PC-3 (cell line): Measurements from ENCODE around the gene RALB. TPM values are rescaled to one million over a fixed set of nuclear protein-coding genes. Genes with fewer than 3 reads are reported as not detected.

Source experiments
- ATAC-seq: fragments of 200-7000 bp; cut with Tn5 transposase; 2 replicates; pipeline ENCODE4 v1.9.1; 2020; ENCODE audit warnings: mild to moderate bottlenecking, moderate library complexity
- BruUV-seq: library from RNA; stranded (reverse); fragments of 400-500 nt; replicated peaks from 2 replicates; lab custom pipeline; 2021; lab: Mats Ljungman, UMichigan
- CTCF ChIA-PET: fragments of 300-600 bp; sonication (Branson Sonifier 250); formaldehyde crosslinking; loops from one replicate; lab custom pipeline; 2022; ENCODE audit warnings: antibody characterized with exemption; lab: Charles Lee
- POLR2A ChIA-PET: fragments of 300-600 bp; sonication (Branson Sonifier 250); formaldehyde crosslinking; loops from one replicate; lab custom pipeline; 2022; ENCODE audit warnings: antibody characterized with exemption; ENCODE audit not compliant: unreplicated experiment; lab: Charles Lee
- DNase-seq: peaks from one replicate; pipeline ENCODE4 v3.0.0-alpha.2; 2015
- H2AFZ ChIP-seq: fragments of 300-600 bp; sonication (generic); 2 replicates; pipeline ENCODE4 v1.6.0; 2016; ENCODE audit warnings: antibody characterized with exemption, low read length
- H3F3A ChIP-seq: fragments of 300-600 bp; sonication (generic); one replicate; pipeline ENCODE4 v1.6.0; 2017; ENCODE audit warnings: antibody characterized with exemption, low read length, control low read depth, mild to moderate bottlenecking; ENCODE audit not compliant: unreplicated experiment
- H3K27ac ChIP-seq: fragments of 300-600 bp; sonication (generic); 2 replicates; pipeline ENCODE4 v1.5.1; 2016; ENCODE audit warnings: mild to moderate bottlenecking, low read length
- H3K27me3 ChIP-seq: fragments of 300-600 bp; sonication (generic); 2 replicates; pipeline ENCODE4 v1.6.1; 2016; ENCODE audit warnings: low read length, mixed read lengths
- H3K36me3 ChIP-seq: fragments of 300-600 bp; sonication (generic); 2 replicates; pipeline ENCODE4 v1.6.1; 2016; ENCODE audit warnings: low read depth, mixed run types, low read length, mixed read lengths
- H3K4me1 ChIP-seq: fragments of 300-600 bp; sonication (generic); 2 replicates; pipeline ENCODE4 v1.5.1; 2016; ENCODE audit warnings: low read length; ENCODE audit not compliant: insufficient read depth
- H3K4me2 ChIP-seq: fragments of 300-600 bp; sonication (generic); 2 replicates; pipeline ENCODE4 v1.6.0; 2016; ENCODE audit warnings: low read length
- H3K4me3 ChIP-seq: fragments of 300-600 bp; sonication (generic); 2 replicates; pipeline ENCODE4 v1.5.1; 2016; ENCODE audit warnings: mild to moderate bottlenecking, low read length, mixed read lengths
- H3K79me2 ChIP-seq: fragments of 300-600 bp; sonication (generic); 2 replicates; pipeline ENCODE4 v1.6.1; 2017; ENCODE audit warnings: low read length, mixed read lengths
- H3K9ac ChIP-seq: fragments of 300-600 bp; sonication (generic); 2 replicates; pipeline ENCODE4 v1.6.0; 2016; ENCODE audit warnings: mild to moderate bottlenecking, low read length
- H3K9me2 ChIP-seq: fragments of 300-600 bp; sonication (generic); replicated peaks from 2 replicates; pipeline ENCODE4 v1.6.1; 2016; ENCODE audit warnings: mixed run types, low read length, mixed read lengths
- H3K9me3 ChIP-seq: fragments of 300-600 bp; sonication (generic); 2 replicates; pipeline ENCODE4 v1.6.1; 2016; ENCODE audit warnings: low read length, mixed read lengths
- H4K20me1 ChIP-seq: fragments of 300-600 bp; sonication (generic); 2 replicates; pipeline ENCODE4 v1.6.1; 2016; ENCODE audit warnings: low read length, mixed read lengths
- CTCF ChIP-seq: fragments of 300-600 bp; sonication (generic); conservative IDR thresholded peaks from 2 replicates; pipeline ENCODE4 v1.5.1; 2017; ENCODE audit warnings: antibody characterized with exemption, low read depth, mild to moderate bottlenecking, low read length
- EZH2 ChIP-seq: fragments of 300-600 bp; sonication (generic); IDR thresholded peaks from one replicate; pipeline ENCODE4 v1.6.1; 2017; ENCODE audit warnings: antibody characterized with exemption, mild to moderate bottlenecking, low read length; ENCODE audit not compliant: unreplicated experiment
- EZH2phosphoT487 ChIP-seq: fragments of 300-600 bp; sonication (generic); IDR thresholded peaks from 2 replicates; pipeline ENCODE4 v1.6.1; 2018; ENCODE audit warnings: mild to moderate bottlenecking, antibody characterized with exemption, low read length, borderline replicate concordance
- intact Hi-C: fragments of 100-400 bp; cut with micrococcal nuclease; formaldehyde crosslinking; loops from 2 replicates; pipeline ENCODE4 v1.9.0; 2023
- total RNA-seq: library from RNA; depleted of rRNA; stranded (reverse); fragments of >200 nt; gene quantifications from 2 replicates; pipeline ENCODE4 v1.2.3, GENCODE V29; 2014

The RALB gene
- total RNA-seq, 1 experiment from 2014 or later = 57.9 TPM

DNA sequence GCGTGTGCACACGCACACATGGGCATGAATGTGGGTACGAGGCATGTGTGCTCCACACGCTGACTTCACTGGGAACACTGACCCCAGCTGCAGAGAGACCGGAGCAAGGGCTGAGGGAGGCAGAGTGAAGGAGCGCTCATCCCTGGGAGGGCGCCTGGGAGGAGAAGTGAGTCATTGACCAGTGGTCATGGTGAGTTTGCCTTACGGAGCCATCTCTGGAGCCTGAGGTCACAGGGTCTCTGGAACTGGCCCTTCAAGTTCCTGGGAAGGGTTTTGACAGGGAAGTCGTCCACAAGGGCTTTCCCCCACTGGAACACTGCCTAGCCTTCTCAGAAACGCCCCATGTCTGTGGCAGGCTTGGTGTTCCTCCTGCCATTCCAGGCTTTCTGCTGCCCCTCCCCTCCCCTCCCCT is 15.2 kb upstream of the RALB start:
- no peaks in the 10 kb centered on the region for H3K9me3 ChIP-seq
- H3K4me1 ChIP-seq = peaks cover 42% of the 10 kb centered on the region
- no peaks in the 10 kb centered on the region for H3K27me3 ChIP-seq
- peak; percentile 66 for ATAC-seq
- H3K79me2 ChIP-seq = no peaks in the 10 kb centered on the region
- H3K9me2 ChIP-seq = no peaks in the 10 kb centered on the region
- no peak overlapping the region for H2AFZ ChIP-seq
- intact Hi-C loops = no loop called here
- H4K20me1 ChIP-seq = no peaks in the 10 kb centered on the region
- BruUV-seq = no TSS peak
- ChIA-PET CTCF (no interaction called here), POLR2A (no interaction called here)
- H3K36me3 ChIP-seq = no peaks in the 10 kb centered on the region
- peak; percentile 93 for DNase-seq
- peak overlapping the region; percentile 98 for H3K27ac ChIP-seq
- peak overlapping the region; percentile 25; the same call in 1 of the 2 replicates for H3K4me3 ChIP-seq
- TF ChIP-seq EZH2phosphoT487 = no peak
- TF ChIP-seq EZH2 = no peak
- TF ChIP-seq CTCF = no peak
- peaks cover 7% of the 10 kb centered on the region for H3F3A ChIP-seq
- H3K4me2 ChIP-seq = peak overlapping the region; percentile 94
- peak overlapping the region; percentile 89 for H3K9ac ChIP-seq

- POLR2A ChIA-PET = no interaction called here
- H3K4me1 ChIP-seq = peaks cover 49% of the 10 kb centered on the region
Observed at GRCh38 chr2:120238728-120239487, 13.7 kb upstream of the RALB start.

More at GRCh38 chr2:120238728-120239487, 13.7 kb upstream of the RALB start:
- CTCF ChIA-PET = no interaction called here
- Histone ChIP-seq H3K27me3 (no peaks in the 10 kb centered on the region), H2AFZ (peak overlapping the region; percentile 51), H3F3A (peaks cover 7% of the 10 kb centered on the region), H3K9me2 (no peaks in the 10 kb centered on the region), H3K9me3 (no peaks in the 10 kb centered on the region), H3K79me2 (no peaks in the 10 kb centered on the region), H3K4me2 (peak overlapping the region; percentile 94), H3K4me3 (peak overlapping the region; percentile 64), H3K36me3 (no peaks in the 10 kb centered on the region), H3K27ac (peak overlapping the region; percentile 98), H3K9ac (peak overlapping the region; percentile 89), H4K20me1 (no peaks in the 10 kb centered on the region)
- TF ChIP-seq EZH2 (no peak), CTCF (no peak), EZH2phosphoT487 (no peak)
- peak; percentile 93 for DNase-seq
- intact Hi-C loops = no loop called here
- no TSS peak for BruUV-seq
- ATAC-seq = peak; percentile 85
